Stimulated activated CD8-positive, alpha-beta memory T cell treated with anti-CD3 and anti-CD28 coated beads, Interleukin-7, amount 100 ng/mL, for 48 hours (primary cell): ENCODE results near the gene MTHFR.

Experiments used
- DNase-seq, 2 donors: peaks; one replicate each; pipeline ENCODE4 v3.0.0-alpha.2; 2020; ENCODE audit warnings: low read depth in 1 of 2; ENCODE audit errors: extremely low read depth in 1 of 2

The MTHFR gene

DNA sequence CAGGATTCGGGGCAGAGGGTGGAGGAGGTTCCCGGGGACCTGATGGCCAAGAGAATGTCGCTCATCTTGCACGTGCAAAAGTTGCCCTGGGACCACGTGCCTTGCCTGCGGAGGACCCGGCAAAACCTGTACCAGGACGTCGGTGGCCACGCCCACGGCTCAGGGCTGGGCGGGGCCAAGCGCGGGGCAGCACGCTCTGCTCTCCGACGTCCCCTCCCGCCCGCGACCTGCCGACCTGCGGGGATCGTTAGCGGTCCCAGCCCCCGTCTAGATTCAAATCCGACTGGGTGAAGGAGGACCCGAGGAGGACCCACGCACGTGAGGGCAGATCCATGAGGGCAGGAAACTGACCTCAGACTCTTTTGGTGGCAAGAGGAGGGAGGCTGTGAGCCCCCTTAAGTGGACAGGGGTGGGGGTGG lies 43.8 kb downstream of the MTHFR start, which contains the start of gene C1orf167:
C1orf167 (plus strand) TSS at position 206 of the 419 bp plus-strand sequence. CDS start 2,208 bp downstream, outside the sequence.
- no peak for DNase-seq

DNA sequence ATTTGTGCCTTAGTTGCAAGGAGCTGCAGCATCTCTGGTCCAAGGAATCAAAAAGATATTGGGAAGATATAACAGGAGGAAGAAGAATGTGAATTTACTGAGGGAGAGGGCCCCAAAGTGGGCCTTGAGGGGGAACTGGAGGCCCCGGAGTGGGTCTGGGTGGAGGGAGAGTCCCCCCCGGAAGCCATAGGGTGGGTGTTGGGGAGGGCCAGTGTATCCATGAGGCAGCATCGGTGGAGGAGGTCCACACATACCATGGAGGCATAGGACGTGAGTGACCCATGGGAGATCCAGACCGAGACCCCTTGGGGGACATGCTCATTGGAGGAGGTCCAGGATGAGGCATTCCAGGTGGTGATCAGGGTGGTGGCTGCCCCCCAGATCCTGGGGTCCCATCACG lies 44.5 kb downstream of the MTHFR start:
- DNase-seq: no peak

DNA sequence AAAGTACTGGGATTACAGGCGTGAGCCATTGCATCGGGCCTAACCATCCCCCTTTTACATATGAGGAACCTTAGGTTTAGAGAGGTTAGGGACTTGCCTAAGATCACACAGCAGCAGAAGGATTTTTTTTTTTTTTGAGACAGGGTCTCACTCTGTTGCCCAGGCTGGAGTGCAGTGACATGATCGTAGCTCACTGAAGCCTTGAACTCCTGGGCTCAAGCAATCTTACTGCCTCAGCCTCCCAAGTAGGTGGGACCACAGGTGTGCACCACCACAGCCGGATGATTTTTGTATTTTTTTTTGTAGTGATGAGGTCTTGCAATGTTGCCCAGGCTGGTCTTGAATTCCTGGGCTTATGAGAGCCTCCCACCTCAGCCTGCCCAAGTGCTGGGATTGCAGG lies 46.0 kb downstream of the MTHFR start:
- no peak for DNase-seq

DNA sequence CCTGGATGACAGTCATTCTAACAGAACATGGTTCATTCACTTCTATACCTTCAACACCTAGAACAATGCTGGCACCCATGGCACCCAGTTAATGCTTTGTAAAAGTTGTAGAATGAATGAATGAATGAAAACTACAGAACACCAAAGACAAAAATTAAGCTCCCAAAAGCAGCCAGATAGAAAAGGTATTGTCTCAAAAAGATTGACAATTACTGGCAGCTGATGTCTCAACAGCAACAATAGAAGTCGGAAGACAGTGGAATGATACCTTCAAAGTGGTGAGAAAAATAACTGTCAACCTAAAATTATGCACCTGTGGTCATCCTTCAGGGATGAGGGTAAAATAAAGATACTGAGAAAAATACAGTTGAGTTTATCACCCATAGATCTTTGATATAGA lies 48.7 kb downstream of the MTHFR start:
- DNase-seq: no peak

GRCh38 chr1:11753555-11754208 lies 52.1 kb downstream of the MTHFR start:
- DNase-seq: no peak

- no peak for DNase-seq
These were observed 53.2 kb downstream of the MTHFR start for GRCh38 chr1:11752359-11753088.

- no peak for DNase-seq
These were observed 54.7 kb downstream of the MTHFR start for GRCh38 chr1:11751087-11751486.

GRCh38 chr1:11749996-11750395 lies 55.8 kb downstream of the MTHFR start:
- no peak for DNase-seq

DNA sequence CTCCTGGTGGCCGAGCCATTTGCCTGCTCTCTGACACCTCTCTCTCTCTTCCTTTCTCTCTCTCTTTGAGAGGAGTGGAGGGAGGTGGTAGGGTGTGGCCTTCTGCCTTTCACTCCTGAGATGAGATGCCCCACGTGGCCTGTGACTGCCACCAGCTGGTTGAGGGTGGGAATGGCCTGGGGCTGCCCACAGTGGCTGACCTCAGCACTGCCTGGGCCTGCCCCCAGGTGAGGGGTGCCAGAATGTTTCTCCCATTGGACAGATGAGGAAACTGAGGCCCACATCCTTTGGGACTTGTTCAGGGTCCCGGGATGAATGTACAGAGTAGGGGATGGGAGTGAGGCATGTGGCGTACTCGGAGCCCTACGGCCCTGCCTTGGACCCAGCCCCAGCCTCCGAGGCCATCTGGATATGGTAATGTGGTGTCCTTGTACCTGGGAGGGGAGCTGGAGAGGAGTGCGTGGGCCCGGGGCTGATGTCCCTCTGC lies 56.5 kb downstream of the MTHFR start:
- peak in 1 of 2 donors; percentile 41 for DNase-seq

DNA sequence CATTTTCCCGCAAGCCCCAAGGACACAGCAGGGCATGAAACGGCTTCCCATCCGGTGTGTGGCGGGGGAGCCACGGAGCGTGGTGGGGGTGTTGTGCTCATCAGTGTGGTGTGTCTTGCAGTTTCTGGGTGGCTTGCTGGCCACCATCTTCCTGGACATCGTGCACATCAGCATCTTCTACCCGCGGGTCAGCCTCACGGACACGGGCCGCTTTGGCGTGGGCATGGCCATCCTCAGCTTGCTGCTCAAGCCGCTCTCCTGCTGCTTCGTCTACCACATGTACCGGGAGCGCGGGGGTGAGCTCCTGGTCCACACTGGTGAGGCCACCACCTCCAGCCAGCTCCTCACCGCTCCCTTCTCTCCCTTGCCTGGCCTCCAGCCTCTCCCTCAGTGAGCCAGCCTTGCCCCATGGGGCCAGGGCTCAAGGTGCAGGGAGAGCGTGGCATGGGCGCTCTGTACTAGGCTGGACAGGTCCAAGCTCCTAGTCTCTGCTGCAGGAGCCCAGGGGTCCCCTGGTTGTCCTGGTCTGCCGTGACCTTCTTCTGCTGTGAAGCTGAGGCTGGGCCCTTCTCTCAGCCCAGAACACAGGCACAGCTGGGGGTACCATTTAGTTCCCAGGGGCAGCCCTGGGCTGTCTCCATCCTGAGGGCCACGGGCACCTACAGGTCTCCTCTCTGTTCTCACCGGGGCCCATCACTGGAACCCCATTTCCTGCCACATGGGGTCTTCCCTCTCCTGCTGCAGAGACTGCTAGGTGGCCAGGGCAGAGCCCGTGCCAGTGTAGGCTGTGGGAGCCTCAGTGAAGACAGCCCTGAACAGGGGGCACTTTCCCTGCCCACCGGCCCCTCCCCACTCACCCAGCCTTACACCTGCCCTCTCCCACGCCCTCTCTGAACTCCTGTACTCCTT lies 57.2 kb downstream of the MTHFR start:
- no peak for DNase-seq

DNA sequence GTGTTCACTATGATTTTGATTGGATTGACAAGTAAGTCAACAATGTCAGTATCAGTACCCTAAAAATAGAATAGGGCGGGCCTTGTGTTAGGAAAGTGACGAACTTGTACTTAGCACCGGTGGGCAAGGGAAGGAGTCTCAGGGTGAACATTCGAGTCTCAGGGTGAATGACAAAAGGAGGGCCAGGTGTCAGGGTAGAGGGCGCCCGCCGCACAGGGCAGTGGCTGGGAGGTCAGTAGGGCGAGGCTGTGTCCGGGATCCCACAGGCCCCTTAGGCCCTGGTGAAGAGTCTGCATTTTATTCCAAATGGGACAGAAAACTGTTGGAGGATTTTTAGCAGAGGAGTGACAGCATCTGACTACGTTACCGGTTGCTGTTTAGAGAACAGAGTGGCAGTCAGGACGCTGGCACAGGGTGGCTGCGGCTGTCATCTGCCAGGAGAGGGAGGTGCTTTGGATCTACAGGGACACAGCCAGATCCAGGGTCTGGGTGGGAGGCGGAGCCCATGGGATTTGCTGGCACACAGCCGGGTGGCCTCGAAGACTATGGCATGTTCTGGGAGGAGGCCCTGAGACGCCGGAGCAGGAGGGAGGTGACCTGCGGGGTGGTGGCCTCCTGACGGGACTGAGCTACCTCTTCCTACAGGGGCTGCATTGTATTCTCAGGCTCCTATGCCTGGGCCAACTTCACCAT lies 58.8 kb downstream of the MTHFR start:
- DNase-seq: no peak

- DNase-seq: no peak
These were observed 59.7 kb downstream of the MTHFR start for GRCh38 chr1:11746092-11746491.

- no peak for DNase-seq
These were observed 61.5 kb downstream of the MTHFR start for GRCh38 chr1:11744287-11744686.

GRCh38 chr1:11741919-11742558 lies 63.7 kb downstream of the MTHFR start:
- no peak for DNase-seq

DNA sequence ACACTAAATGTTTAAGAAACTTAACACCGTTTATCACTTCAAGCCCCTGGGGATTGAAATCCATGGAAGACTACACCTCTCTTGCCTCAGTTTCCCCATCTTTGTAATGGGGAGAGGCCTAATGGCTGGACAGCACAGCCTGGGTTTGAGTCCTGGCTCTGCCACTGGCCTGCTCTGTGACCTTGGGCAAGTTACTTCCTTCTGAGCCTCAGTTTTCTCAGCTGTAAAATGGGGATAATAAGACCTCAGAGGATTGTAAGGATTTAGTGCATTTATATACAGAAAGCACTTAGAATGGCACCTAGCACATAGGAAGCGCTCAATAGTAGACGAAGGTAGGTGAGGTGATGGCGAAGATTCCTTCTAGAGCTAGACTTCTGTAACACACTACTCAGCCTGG lies 64.3 kb downstream of the MTHFR start:
- no peak for DNase-seq

GRCh38 chr1:11740258-11741192 lies 65.2 kb downstream of the MTHFR start:
- no peak for DNase-seq

GRCh38 chr1:11738783-11739182 lies 67.0 kb downstream of the MTHFR start:
- no peak for DNase-seq

DNA sequence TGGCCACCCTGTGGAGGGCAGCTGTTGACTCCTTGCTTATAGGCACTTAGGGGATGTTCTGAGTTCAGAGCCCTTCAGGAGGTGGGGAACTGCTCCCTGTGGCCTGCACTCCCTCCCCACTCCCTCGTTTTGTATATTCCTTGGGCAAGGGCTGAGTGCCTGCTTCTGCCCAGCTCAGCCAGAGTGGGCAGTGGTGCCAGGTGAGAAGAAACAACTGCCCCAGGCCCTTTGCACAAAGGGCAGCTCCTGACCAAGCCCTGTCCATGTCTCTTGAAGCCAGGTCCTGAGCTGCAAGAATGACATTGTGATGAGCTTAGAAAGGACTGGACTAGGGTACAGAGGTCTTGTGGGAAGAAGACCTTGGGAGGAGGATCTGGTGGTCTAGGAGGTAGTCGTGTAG lies 67.7 kb downstream of the MTHFR start:
- DNase-seq: no peak
